ENCODE results near the gene DPH7. TPM values are rescaled to one million over a fixed set of nuclear protein-coding genes. Genes with fewer than 3 reads are reported as not detected.
"Not testable (repeated sequence)": the region's sequence is repeated elsewhere in the genome, so short reads cannot be mapped to it uniquely, and the experiment has no call there.

The DPH7 gene
- total and polyA plus RNA-seq, 7 donors, result 6.5 to 43.6 (median 28.9) TPM

DNA sequence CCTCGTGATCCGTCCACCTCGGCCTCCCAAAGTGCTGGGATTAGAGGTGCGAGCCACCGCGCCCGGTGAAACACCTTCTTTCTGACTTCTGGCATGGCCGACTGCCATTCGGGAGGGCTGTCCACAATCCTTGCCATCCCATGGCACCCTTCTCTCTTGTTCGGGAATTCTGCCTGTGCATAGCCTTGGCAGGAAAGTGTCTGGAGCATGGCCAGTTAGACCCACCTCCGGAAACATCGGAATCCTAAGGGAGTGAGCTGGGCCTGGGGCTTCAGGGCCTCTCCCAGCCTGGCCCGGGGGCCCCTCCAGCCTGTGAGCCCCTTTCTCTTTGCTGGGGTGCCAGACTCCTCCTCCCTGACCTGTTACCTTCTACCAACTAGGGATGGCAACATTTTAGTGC is 25.2 kb upstream of the DPH7 start:
- intact Hi-C loops (cut with DNase I), result loop anchor here (2.0 to 10.0 kb wide), 2 partner anchors 15 to 149 kb away; partner anchors contain the start of genes EHMT1 and NSMF
- no peak for DNase-seq
- no peak overlapping the region for H3K27ac ChIP-seq

DNA sequence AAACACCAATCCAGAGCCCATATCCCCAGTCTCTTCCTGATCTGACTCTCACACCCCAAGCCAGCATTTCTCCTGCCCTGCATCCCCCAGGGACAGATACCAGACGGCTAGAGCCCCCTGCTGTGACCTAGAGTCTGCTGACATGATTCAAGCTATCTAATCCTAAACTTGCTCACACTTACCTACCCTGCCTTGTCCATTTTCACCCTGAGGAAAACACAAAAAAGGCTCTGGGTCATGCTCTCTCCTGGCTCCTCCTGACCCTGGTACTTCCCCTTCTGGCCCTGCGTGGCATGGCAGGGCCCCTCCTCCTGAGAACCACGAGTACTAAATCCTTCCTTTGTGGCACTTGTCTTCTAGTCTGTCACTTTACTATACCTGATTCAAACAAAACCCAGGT is 23.9 kb upstream of the DPH7 start:
- TF ChIP-seq EP300 (IDR thresholded peaks at IDR 0.05) (no peak), POLR2AphosphoS5 (IDR thresholded peaks at IDR 0.05) (no peak), POLR2A (IDR thresholded peaks at IDR 0.05) (no peak)
- TF ChIP-seq, protein P1, sequence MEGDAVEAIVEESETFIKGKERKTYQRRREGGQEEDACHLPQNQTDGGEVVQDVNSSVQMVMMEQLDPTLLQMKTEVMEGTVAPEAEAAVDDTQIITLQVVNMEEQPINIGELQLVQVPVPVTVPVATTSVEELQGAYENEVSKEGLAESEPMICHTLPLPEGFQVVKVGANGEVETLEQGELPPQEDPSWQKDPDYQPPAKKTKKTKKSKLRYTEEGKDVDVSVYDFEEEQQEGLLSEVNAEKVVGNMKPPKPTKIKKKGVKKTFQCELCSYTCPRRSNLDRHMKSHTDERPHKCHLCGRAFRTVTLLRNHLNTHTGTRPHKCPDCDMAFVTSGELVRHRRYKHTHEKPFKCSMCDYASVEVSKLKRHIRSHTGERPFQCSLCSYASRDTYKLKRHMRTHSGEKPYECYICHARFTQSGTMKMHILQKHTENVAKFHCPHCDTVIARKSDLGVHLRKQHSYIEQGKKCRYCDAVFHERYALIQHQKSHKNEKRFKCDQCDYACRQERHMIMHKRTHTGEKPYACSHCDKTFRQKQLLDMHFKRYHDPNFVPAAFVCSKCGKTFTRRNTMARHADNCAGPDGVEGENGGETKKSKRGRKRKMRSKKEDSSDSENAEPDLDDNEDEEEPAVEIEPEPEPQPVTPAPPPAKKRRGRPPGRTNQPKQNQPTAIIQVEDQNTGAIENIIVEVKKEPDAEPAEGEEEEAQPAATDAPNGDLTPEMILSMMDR (IDR thresholded peaks at IDR 0.05), result no peak
- no peaks in the 10 kb centered on the region for H3K9me3 ChIP-seq
- H3K27ac ChIP-seq, result no peak overlapping the region
- 10 to 18% methylated on average over 3 of the region's 3 CpGs for WGBS, 2 donors
- DNase-seq, result no peak
- H3K27me3 ChIP-seq, result no peaks in the 10 kb centered on the region
- intact Hi-C loops (cut with DNase I), result loop anchor here (10.0 kb wide), 1 partner anchor 148 kb away; the partner anchor contains the start of gene NSMF
- peaks cover 0 to 30% (median 25%) of the 10 kb centered on the region in 4 donors for H3K4me1 ChIP-seq
- H3K36me3 ChIP-seq, result no peaks in the 10 kb centered on the region
- no peak overlapping the region for H3K4me3 ChIP-seq

More for the DNA sequence above, 25.2 kb upstream of the DPH7 start:
- Histone ChIP-seq H3K4me1 (peaks cover 0 to 32% (median 25%) of the 10 kb centered on the region in 4 donors), H3K4me3 (no peak overlapping the region), H3K36me3 (no peaks in the 10 kb centered on the region), H3K9me3 (no peaks in the 10 kb centered on the region), H3K27me3 (no peaks in the 10 kb centered on the region)
- TF ChIP-seq POLR2A (IDR thresholded peaks at IDR 0.05) (no peak), EP300 (IDR thresholded peaks at IDR 0.05) (no peak), POLR2AphosphoS5 (IDR thresholded peaks at IDR 0.05) (no peak)
- TF ChIP-seq, protein P1 (IDR thresholded peaks at IDR 0.05), result no peak
- 77 to 90% methylated on average over 13 of the region's 13 CpGs for WGBS, 2 donors

DNA sequence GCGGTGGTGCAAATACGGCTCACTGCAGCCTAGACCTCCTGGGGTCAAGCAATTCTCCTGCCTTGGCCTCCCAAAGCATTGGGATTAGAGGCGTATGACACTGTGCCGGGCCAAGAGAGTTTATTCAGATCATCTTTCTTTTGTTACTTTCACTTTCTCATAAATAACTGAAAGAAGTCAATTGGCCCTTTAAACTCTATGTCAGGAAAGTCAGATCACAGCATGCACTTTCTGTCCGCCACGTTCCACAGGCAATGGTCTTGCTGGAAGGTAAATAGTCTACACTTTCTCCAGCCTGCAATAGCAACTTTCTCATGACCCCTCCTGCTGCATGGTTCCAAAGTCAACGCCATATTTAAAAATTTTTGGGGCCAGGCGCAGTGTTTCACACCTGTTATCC is 20.2 kb upstream of the DPH7 start:
- Histone ChIP-seq H3K9me3 (no peaks in the 10 kb centered on the region), H3K27me3 (no peaks in the 10 kb centered on the region), H3K4me3 (no peak overlapping the region), H3K4me1 (no peaks in the 10 kb centered on the region), H3K36me3 (no peaks in the 10 kb centered on the region), H3K27ac (no peak overlapping the region)
- intact Hi-C loops (cut with DNase I), result no loop called here
- DNase-seq, result no peak
- 71 to 78% methylated on average over 8 of the region's 8 CpGs for WGBS, 2 donors
- TF ChIP-seq POLR2A (IDR thresholded peaks at IDR 0.05) (no peak), EP300 (IDR thresholded peaks at IDR 0.05) (no peak), POLR2AphosphoS5 (IDR thresholded peaks at IDR 0.05) (no peak)
- TF ChIP-seq, protein P1 (IDR thresholded peaks at IDR 0.05), result no peak

DNA sequence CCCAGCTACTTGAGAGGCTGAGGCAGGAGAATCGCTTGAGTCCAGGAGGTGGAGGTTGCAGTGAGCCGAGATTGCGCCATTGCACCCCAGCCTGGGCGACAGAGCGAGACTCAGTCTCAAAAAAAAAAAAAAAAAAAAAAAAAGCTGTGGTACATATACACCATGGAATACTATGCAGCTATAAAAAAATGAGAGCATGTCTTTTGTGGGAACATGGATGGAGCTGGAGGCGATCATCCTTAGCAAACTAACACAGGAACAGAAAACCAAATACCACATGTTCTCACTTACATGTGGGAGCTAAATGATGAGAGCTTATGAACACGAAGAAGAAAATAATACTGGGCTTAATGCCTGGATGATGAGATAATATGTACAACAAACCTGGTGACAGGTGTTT is 17.9 kb upstream of the DPH7 start:
- H3K36me3 ChIP-seq; H3K27ac ChIP-seq; intact Hi-C loops (cut with DNase I); DNase-seq; H3K9me3 ChIP-seq; H3K27me3 ChIP-seq; H3K4me3 ChIP-seq; H3K4me1 ChIP-seq: not testable (repeated sequence)
- 92 to 94% methylated on average over 7 of the region's 7 CpGs for WGBS, 2 donors

DNA sequence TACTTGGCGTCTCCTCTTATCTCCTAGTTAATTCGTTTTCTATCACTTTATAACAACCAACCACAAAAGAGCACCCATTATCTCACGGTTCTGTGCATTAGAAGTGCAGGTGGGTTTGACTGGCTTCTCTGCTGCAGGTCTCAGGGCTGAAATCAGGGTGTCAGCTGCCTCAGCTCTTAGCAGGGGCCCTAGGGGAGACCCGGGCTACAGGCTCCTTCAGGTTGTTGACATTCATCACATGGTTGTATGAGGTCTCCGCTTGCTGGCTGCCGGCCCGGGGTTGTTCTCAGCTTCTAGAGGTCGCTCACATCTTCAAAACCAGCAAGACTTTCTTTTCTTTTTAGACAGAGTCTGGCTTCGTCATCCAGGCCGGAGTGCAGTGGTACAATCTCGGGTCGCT is 14.5 kb upstream of the DPH7 start:
- WGBS, 2 donors, result 83 to 86% methylated on average over 12 of the region's 12 CpGs
- no peaks in the 10 kb centered on the region for H3K9me3 ChIP-seq
- no peak overlapping the region for H3K27ac ChIP-seq
- intact Hi-C loops (cut with DNase I), result no loop called here
- H3K36me3 ChIP-seq, result peaks cover 0 to 2% (median 0%) of the 10 kb centered on the region in 4 donors
- peaks cover 0 to 27% (median 22%) of the 10 kb centered on the region in 4 donors for H3K4me1 ChIP-seq
- no peaks in the 10 kb centered on the region for H3K27me3 ChIP-seq
- no peak for DNase-seq
- TF ChIP-seq, protein P1 (IDR thresholded peaks at IDR 0.05), result no peak
- TF ChIP-seq POLR2A (IDR thresholded peaks at IDR 0.05) (no peak), POLR2AphosphoS5 (IDR thresholded peaks at IDR 0.05) (no peak), EP300 (IDR thresholded peaks at IDR 0.05) (no peak)
- no peak overlapping the region for H3K4me3 ChIP-seq

Data from sigmoid colon (tissue), 7 donors.